SKM-1 (cell line): ENCODE data around the gene ZNRD2.
"Not testable (repeated sequence)": the region's sequence is repeated elsewhere in the genome, so short reads cannot be mapped to it uniquely, and the experiment has no call there.

Experiments used
- DNase-seq: peaks from one replicate; lab custom pipeline; 2025; ENCODE audit not compliant: unreplicated experiment; lab: John Stamatoyannopoulos, UW

The ZNRD2 gene

GRCh38 chr11:65555693-65556231, 14.5 kb upstream of the ZNRD2 start:
- DNase-seq = no peak

GRCh38 chr11:65556470-65557279, 13.6 kb upstream of the ZNRD2 start:
- no peak for DNase-seq

- DNase-seq = no peak
Observed at GRCh38 chr11:65557280-65558001, 12.8 kb upstream of the ZNRD2 start.

GRCh38 chr11:65558002-65558929, 12.0 kb upstream of the ZNRD2 start, which contains the start of gene LTBP3:
LTBP3 (minus strand) TSS chr11:65558359; CDS start chr11:65557959, 400 bp downstream.
- no peak for DNase-seq

GRCh38 chr11:65558930-65559509, 11.3 kb upstream of the ZNRD2 start:
- no peak for DNase-seq

- DNase-seq = no peak
Observed at GRCh38 chr11:65559535-65559934, 10.7 kb upstream of the ZNRD2 start.

- DNase-seq = no peak
Observed at GRCh38 chr11:65559951-65560537, 10.2 kb upstream of the ZNRD2 start.

- no peak for DNase-seq
Observed at GRCh38 chr11:65560555-65561418, 9.5 kb upstream of the ZNRD2 start.

GRCh38 chr11:65562020-65562419, 8.3 kb upstream of the ZNRD2 start:
- no peak for DNase-seq

- no peak for DNase-seq
Observed at GRCh38 chr11:65562788-65563187, 7.5 kb upstream of the ZNRD2 start.

- DNase-seq = no peak
Observed at GRCh38 chr11:65563601-65564000, 6.7 kb upstream of the ZNRD2 start.

GRCh38 chr11:65564879-65565559, 5.3 kb upstream of the ZNRD2 start:
- DNase-seq = not testable (repeated sequence)

GRCh38 chr11:65565624-65566453, 4.4 kb upstream of the ZNRD2 start:
- no peak for DNase-seq

- DNase-seq = no peak
Observed at GRCh38 chr11:65569164-65569972, 909 bp upstream of the ZNRD2 start.

GRCh38 chr11:65571420-65571819, 1.1 kb downstream of the ZNRD2 start:
- DNase-seq = no peak

- no peak for DNase-seq
Observed at GRCh38 chr11:65571940-65572339, 1.7 kb downstream of the ZNRD2 start.
